Measurements from ENCODE around the gene CEP350. TPM values are rescaled to one million over a fixed set of nuclear protein-coding genes. Genes with fewer than 3 reads are reported as not detected.
A peak's percentile ranks its signal among the peaks of the same experiment; 100 is the strongest.
"Not testable (repeated sequence)": the region's sequence is repeated elsewhere in the genome, so short reads cannot be mapped to it uniquely, and the experiment has no call there.

CEP350 gene
- total RNA-seq, 1 experiment from 2014 or later: 57.5 TPM

DNA sequence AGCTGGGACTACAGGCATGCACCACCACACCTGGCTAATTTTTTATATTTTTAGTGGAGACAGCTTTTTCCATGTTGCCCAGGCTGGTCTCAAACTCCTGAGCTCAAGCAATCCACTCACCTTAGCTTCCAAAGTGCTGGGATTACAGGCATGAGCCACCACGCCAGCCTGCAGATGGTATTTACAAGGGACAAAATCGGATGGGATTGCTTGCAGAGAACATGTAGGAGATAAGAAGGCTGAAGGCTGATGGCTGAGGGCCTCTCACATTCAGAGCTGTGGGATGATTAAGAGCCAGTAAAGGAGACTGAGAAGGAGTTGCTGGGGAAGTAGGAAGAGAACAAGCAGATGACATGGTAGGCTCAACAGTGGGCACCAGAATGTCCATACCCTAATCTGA, 176.0 kb downstream of the CEP350 start:
- DNase-seq (ENCODE audit: low read depth, low spot score): no peak
- in situ Hi-C loops (cut with HindIII; ENCODE audit: low pct_unique_long_range_greater_than_20kb, low sequenced_read_pairs): no loop called here

DNA sequence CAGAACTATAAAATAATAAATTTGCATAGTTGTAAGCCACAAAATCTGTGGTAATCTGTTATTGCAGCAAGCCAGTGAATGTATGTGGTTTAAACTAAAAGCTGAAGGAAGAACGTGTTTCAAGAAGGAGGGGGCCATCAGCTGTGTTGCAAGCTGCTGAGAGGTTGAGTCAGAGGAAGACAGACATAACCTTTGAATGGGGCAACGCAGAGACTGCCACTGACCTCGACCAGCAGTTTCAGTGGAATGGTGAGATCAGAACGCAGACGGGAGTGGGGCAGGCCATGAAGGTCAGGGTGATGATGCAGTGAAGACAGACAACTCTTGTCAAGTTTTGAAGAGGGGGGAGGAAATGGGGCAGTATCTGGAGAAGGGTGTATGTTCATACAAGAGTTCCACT, 176.9 kb downstream of the CEP350 start:
- peak; percentile 31 for DNase-seq (ENCODE audit: low read depth, low spot score)
- in situ Hi-C loops (cut with HindIII; ENCODE audit: low pct_unique_long_range_greater_than_20kb, low sequenced_read_pairs): no loop called here

DNA sequence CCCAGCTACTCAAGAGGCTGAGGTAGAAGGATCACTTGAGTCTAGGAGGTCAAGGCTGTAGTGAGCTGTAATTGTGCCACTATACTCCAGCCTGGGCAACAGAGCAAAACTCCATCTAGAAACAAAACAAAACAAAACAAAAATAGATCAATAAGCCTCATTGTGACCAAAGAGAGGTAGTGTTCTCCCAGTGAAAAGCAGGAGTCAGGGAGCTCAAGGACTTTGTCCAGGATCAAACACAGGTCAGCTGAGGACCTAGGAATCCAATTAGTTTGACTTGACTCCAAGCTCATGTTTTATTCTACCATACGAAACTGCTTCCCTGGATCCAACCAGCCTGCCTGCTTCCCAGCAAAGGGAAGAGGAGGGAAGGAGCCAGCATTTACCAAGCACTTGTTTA, 178.6 kb downstream of the CEP350 start:
- DNase-seq (ENCODE audit: low read depth, low spot score): no peak
- in situ Hi-C loops (cut with HindIII; ENCODE audit: low pct_unique_long_range_greater_than_20kb, low sequenced_read_pairs): no loop called here

DNA sequence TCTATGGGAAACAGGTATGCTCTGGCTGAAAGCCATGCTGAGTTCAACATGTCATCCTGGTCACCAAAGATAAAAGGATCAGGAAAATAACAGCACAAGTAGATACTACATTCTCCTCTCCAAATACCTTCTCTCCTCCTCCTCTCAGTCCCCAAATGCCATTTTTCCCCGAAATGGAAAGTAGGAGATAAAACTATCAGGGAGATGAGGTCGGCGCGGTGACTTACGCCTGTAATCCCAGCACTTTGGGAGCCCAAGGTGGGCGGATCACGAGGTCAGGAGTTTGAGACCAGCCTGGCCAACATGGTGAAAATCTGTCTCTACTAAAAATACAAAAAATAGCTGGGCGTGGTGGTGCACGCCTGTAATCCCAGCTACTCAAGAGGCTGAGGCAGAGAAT, 179.1 kb downstream of the CEP350 start:
- in situ Hi-C loops (cut with HindIII; ENCODE audit: low pct_unique_long_range_greater_than_20kb, low sequenced_read_pairs); DNase-seq (ENCODE audit: low read depth, low spot score): not testable (repeated sequence)

DNA sequence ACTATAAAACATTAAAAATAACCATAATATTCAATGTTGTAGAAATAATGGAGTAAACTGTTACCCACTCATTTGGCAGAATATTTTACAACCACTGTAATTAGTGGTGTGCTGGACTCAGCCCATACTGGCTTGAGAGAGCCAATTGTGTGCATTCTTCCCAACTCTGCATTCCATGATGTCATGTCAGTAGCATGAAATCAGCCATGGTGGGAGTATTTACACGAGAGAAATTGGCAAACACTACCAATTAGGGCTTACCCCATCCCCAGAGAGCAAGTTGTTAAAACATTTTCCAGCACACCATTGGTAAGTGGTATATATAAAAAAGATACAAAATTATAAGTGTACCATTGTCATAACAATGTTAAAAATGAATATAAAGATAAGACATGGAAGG, 180.9 kb downstream of the CEP350 start:
- DNase-seq (ENCODE audit: low read depth, low spot score): no peak
- in situ Hi-C loops (cut with HindIII; ENCODE audit: low pct_unique_long_range_greater_than_20kb, low sequenced_read_pairs): no loop called here

- in situ Hi-C loops (cut with HindIII; ENCODE audit: low pct_unique_long_range_greater_than_20kb, low sequenced_read_pairs): no loop called here
- DNase-seq (ENCODE audit: low read depth, low spot score): no peak
Observed at GRCh38 chr1:180136331-180136967, 181.8 kb downstream of the CEP350 start.

DNA sequence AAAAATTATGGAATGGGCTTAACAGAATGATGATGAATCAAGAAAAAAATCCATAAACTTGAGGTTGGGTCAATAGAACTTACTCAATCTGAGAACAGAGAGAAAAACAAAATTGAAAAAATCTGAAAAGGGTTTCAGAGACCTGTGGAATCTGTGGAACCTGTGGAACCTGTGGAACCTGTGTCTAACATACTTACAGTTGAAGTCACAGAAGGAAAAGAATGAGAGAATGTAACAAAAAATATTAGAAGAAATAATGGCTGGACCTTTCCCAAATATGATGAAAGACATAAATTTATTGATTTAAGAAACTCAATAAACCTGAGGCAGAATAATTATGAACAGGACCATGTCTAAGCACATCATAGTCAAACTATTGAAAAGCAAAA, 182.4 kb downstream of the CEP350 start:
- DNase-seq (ENCODE audit: low read depth, low spot score): no peak
- in situ Hi-C loops (cut with HindIII; ENCODE audit: low pct_unique_long_range_greater_than_20kb, low sequenced_read_pairs): no loop called here

DNA sequence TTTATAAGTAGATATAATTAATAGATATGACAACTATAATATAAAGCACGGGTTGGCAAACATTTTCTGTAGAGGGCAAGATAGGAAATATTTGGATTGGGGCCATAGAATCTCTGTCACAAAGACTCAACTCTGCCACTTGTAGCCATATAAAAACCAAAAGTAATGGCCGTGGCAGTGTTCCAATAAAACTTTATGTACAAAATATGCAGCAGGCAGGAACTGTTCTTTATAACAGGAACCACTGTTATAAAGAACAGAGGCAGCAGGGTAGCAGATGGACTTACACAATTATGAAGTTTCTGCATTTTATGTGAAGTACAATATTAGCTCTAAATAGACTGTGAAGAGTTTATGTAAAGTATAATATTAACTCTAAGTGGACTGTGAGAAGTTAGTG, 183.2 kb downstream of the CEP350 start:
- DNase-seq (ENCODE audit: low read depth, low spot score): peak; percentile 6
- in situ Hi-C loops (cut with HindIII; ENCODE audit: low pct_unique_long_range_greater_than_20kb, low sequenced_read_pairs): no loop called here

- DNase-seq (ENCODE audit: low read depth, low spot score): no peak
- in situ Hi-C loops (cut with HindIII; ENCODE audit: low pct_unique_long_range_greater_than_20kb, low sequenced_read_pairs): no loop called here
Observed at GRCh38 chr1:180141381-180141934, 186.8 kb downstream of the CEP350 start.

DNA sequence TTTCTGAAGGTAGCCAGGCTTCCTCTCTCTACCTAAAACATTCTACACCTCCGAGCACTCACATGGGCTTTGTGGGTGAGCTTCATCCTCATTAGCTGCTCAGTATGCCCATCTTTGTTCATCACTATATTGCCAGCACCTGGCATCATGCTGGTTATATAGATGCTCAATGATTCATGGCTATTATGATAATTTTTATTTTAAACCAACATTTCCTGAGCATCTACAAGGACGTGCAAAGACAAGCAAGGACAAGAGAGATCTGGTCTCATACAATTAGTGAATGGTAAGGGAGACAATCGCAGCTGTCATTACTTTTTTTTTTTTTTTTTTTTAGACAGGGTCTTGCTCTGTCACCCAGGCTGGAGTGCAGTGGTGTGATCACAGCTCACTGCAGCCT, 188.7 kb downstream of the CEP350 start:
- in situ Hi-C loops (cut with HindIII; ENCODE audit: low pct_unique_long_range_greater_than_20kb, low sequenced_read_pairs): no loop called here

GRCh38 chr1:180144659-180145357, 190.2 kb downstream of the CEP350 start:
- DNase-seq (ENCODE audit: low read depth, low spot score): no peak
- in situ Hi-C loops (cut with HindIII; ENCODE audit: low pct_unique_long_range_greater_than_20kb, low sequenced_read_pairs): no loop called here

More for the DNA sequence above, 188.7 kb downstream of the CEP350 start:
- no peak for DNase-seq (ENCODE audit: low read depth, low spot score)

- DNase-seq (ENCODE audit: low read depth, low spot score): no peak
- in situ Hi-C loops (cut with HindIII; ENCODE audit: low pct_unique_long_range_greater_than_20kb, low sequenced_read_pairs): no loop called here
Observed at GRCh38 chr1:180145446-180145845, 190.8 kb downstream of the CEP350 start.

GRCh38 chr1:180150982-180151381, 196.4 kb downstream of the CEP350 start:
- in situ Hi-C loops (cut with HindIII; ENCODE audit: low pct_unique_long_range_greater_than_20kb, low sequenced_read_pairs): no loop called here

GRCh38 chr1:180151508-180151907, 196.9 kb downstream of the CEP350 start:
- DNase-seq (ENCODE audit: low read depth, low spot score): no peak
- in situ Hi-C loops (cut with HindIII; ENCODE audit: low pct_unique_long_range_greater_than_20kb, low sequenced_read_pairs): no loop called here

More at GRCh38 chr1:180150982-180151381, 196.4 kb downstream of the CEP350 start:
- no peak for DNase-seq (ENCODE audit: low read depth, low spot score)

DNA sequence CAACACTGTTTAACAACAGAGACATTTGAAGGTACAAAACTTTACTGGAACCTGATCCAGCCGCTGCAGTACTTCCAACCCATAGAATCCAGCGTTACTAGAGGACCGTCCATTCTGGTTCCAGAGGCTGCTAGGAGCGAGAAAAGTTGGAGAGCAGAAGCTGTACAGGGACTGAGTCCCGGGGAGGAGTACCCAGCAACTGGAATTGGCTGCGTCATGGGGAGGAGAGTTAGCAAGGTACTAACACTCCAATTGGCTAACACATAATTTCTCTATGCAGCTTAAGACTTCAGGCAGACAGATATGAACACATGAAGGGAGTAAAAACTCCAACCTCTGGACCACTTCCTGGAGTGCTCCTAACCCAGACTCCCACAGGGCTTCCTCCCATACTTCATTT, 198.0 kb downstream of the CEP350 start:
- no peak for DNase-seq (ENCODE audit: low read depth, low spot score)
- in situ Hi-C loops (cut with HindIII; ENCODE audit: low pct_unique_long_range_greater_than_20kb, low sequenced_read_pairs): no loop called here

DNA sequence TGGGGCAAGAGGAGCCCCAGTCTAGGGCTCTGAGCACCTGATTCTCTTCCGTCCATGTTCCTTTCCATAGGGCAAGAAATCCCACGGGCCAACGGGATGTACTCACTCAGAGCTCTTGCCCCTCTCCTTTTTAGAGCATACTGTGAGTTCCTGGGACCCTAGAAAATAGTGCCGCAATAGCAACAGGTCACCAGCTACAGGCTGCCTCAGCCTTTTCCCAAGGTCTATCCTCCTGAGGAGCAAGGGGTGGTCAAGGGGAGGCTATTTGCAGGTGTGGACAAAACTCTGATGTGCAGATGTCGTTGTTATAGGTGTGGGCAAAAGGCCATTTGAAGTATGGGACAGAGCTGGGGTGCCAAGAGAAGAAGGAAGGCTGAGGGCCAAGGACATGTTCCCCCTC, 198.4 kb downstream of the CEP350 start:
- DNase-seq (ENCODE audit: low read depth, low spot score): no peak
- in situ Hi-C loops (cut with HindIII; ENCODE audit: low pct_unique_long_range_greater_than_20kb, low sequenced_read_pairs): no loop called here

DNA sequence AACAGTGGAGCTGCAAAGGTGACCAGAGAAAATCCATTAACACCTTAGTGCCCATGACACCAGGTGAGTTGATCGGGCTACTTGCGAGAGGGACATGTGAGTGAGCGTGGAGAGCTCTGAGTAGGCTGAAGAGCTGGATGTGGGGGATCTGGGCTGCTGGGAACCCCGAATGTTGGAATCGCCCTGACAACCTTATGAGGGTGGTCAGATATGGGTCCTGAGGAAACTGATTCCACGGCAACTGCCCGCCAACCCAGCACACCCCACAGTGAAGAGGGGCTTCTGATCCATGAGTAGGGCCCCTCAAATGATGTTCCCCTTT, 199.4 kb downstream of the CEP350 start:
- in situ Hi-C loops (cut with HindIII; ENCODE audit: low pct_unique_long_range_greater_than_20kb, low sequenced_read_pairs): no loop called here
- DNase-seq (ENCODE audit: low read depth, low spot score): peak; percentile 3

GRCh38 chr1:180154325-180155181, 199.9 kb downstream of the CEP350 start, which contains the start of gene QSOX1:
Gene QSOX1, plus strand, starts transcription at chr1:180154869. Its CDS starts 39 bp downstream, at chr1:180154908.
- in situ Hi-C loops (cut with HindIII; ENCODE audit: low pct_unique_long_range_greater_than_20kb, low sequenced_read_pairs): no loop called here
- DNase-seq (ENCODE audit: low read depth, low spot score): peak; percentile 82

Data from SK-MEL-5 (cell line).